Measurements from ENCODE around the gene CAPG.

GRCh38 chr2:85369500-85369899 is 40.7 kb downstream of the CAPG start:
- no peak for TF ChIP-seq CTCF (conservative IDR thresholded peaks at IDR 0.05; ENCODE audit: low read length)
- TF ChIP-seq EZH2phosphoT487 (IDR thresholded peaks at IDR 0.05; ENCODE audit: borderline replicate concordance, low read depth, low read length): no peak
